HG03045 (cell line): Measurements from ENCODE around the gene ACAD8.

ENCODE experiments used
- ATAC-seq: cut with Tn5 transposase; IDR thresholded peaks from one replicate; pipeline ENCODE4 v1.9.1; 2021; ENCODE audit warnings: mild to moderate bottlenecking, moderate library complexity; ENCODE audit not compliant: unreplicated experiment

Gene ACAD8

GRCh38 chr11:134288486-134288885 lies 35.1 kb downstream of the ACAD8 start:
- no peak for ATAC-seq

DNA sequence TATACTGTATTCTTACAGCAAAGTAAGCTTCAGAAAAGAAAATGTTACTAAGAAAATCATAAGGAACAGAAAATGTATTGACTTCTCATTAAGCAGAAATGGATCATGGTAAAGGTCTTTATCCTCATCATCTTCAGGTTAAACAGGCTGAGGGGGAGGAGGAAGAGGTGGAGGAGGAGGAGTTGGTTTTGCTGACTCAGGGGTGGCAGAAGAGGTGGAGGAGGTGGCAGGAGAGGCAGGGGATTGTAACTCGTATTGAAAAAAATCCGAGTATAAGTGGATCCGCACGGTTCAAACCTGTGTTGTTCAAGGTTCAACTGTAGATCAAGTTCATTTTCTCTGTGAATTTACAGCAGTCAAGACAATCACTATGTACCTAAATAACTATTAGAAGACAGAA lies 35.8 kb downstream of the ACAD8 start:
- no peak for ATAC-seq

GRCh38 chr11:134289789-134290188 lies 36.4 kb downstream of the ACAD8 start:
- no peak for ATAC-seq

DNA sequence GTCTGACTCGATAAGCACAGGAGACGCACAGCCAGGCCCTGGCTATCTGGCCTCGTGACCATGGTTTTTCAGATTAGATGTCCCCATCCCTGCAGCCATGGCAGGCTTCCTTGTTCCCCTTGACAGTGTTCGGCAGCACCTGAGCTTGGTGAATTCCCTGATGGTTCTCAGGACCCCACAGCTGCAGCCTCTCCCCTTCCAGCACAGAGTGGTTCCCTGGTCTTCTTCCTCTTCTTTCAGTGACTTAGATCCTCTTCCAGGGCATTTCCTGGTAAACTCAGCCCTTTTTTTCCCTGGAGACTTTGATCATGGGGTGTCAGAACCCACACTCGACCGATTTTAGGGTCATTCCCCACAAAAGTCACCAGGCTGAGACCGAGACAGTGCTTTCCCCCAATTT lies 37.3 kb downstream of the ACAD8 start:
- ATAC-seq = no peak

- no peak for ATAC-seq
Measured at GRCh38 chr11:134291196-134291595, 37.8 kb downstream of the ACAD8 start.

GRCh38 chr11:134292661-134293060 lies 39.3 kb downstream of the ACAD8 start:
- ATAC-seq = no peak

GRCh38 chr11:134293119-134294113 lies 40.0 kb downstream of the ACAD8 start:
- no peak for ATAC-seq

DNA sequence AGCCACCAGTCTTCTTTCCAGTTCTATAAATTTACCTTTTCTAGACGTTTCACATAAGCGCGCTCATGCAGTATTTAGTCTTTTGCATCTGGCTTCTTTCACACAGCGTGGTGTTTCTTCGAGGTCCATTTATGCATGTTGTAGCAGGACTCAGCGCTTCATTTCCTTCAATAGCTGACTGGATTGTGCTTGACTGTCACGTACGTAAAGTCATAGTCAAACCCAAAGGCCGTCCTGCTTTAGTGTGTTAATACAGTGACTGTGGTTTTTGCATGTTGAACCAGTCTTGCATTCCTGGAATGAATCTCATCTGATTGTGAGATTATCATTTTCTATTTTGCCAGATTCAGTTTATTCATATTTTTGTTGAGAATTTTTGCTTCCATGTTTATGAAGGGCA lies 41.3 kb downstream of the ACAD8 start:
- ATAC-seq = no peak

- no peak for ATAC-seq
Measured at GRCh38 chr11:134312223-134312622, 58.9 kb downstream of the ACAD8 start.

DNA sequence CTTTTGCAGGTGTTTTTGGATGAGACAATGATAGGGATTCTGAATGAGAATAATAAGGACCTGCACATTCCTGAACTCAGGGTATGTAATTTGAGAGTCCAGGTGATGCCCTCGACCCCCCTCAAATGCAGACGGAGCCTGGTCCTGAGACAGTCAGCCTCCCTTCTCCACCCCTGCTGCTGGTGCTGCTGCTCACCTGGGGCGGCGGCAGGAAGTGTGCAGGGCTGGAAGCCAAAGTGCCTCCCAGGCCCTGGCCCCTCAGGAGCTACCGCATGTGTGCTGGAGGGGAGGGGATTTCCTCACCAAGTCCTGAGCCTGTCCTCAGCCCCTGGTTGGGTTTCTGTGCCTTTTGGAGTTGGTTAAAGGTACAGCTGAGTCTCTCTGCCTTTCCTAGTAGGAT lies 59.4 kb downstream of the ACAD8 start:
- ATAC-seq = no peak

DNA sequence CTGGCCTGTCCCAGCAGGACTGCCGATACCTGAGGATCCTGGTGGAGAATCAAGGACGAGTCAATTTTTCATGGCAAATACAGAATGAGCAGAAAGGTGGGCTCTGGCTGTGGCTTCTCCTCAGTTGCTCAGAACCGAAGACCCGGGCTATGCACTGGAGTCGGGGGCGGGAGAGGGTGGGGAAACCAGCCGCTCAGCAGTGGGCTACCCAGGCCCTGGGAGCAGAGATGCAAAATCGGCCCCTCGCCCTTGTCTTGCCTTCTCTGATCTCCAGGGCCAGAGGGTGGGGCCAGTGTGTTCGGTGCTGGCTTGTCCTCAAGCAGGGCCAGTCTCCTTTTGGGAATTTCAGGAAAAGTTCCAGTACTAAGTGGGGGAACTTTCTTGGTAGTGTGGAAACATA lies 60.0 kb downstream of the ACAD8 start:
- ATAC-seq = no peak

GRCh38 chr11:134313821-134314607 lies 60.6 kb downstream of the ACAD8 start:
- ATAC-seq = no peak
